BJ (cell line): ENCODE results near the gene AKT3. TPM values are rescaled to one million over a fixed set of nuclear protein-coding genes. Genes with fewer than 3 reads are reported as not detected.

Source experiments
- CTCF ChIA-PET: fragments of 350-600 bp; formaldehyde crosslinking; extraction: SDS; loops from one replicate; lab custom pipeline; 2021; ENCODE audit warnings: antibody characterized with exemption, inconsistent platforms; lab: Yijun Ruan, JAX
- POLR2A ChIA-PET: fragments of 300-600 bp; sonication (Branson Sonifier 250); formaldehyde crosslinking; extraction: SDS; loops from one replicate; lab custom pipeline; 2021; ENCODE audit warnings: antibody characterized with exemption; lab: Charles Lee
- DNase-seq: peaks from one replicate; pipeline ENCODE4 v3.0.0-alpha.2; 2011; ENCODE audit warnings: low read depth
- H3K27me3 ChIP-seq: 2 replicates; pipeline ENCODE4 v1.6.0; 2011; ENCODE audit warnings: low read length; ENCODE audit not compliant: control insufficient read depth, insufficient read depth
- H3K36me3 ChIP-seq: 2 replicates; pipeline ENCODE4 v1.5.1; 2011; ENCODE audit warnings: low read length; ENCODE audit not compliant: control insufficient read depth, insufficient read depth
- H3K4me3 ChIP-seq: 2 replicates; pipeline ENCODE4 v1.5.1; 2011; ENCODE audit warnings: low read depth, mild to moderate bottlenecking, control low read depth, low read length
- CTCF ChIP-seq: IDR thresholded peaks from 2 replicates; pipeline ENCODE4 v1.5.1; 2011; ENCODE audit warnings: low read depth, mild to moderate bottlenecking, control low read depth, inconsistent platforms, low read length, moderate library complexity; ENCODE audit not compliant: insufficient read depth
- polyA plus RNA-seq: library from polyadenylated mRNA; depleted of rRNA; stranded (reverse); fragments of >200 nt; gene quantifications from 2 replicates; pipeline ENCODE4 v1.2.3, GENCODE V29; 2011

The AKT3 gene
- polyA plus RNA-seq, 1 experiment: 23.8 TPM

DNA sequence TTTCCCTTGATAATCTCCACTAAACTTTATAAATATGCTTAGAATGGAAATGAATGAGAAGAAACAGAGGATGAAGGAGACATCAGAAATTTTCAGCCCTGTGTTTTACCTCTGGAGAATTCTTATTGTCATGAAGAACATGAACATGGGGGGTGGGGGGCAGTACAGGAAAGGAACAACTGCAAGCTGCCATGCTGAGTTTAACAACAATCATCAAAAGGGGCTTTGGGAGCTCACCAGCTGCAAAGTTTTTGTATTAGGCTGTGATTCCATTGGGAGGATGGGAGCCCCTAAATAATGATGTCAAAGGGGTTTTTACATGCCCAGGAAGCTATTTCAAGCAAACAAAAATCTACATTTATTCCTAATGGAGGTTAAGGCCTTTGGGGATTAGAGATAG lies 103.3 kb downstream of the AKT3 start:
- H3K36me3 ChIP-seq: no peaks in the 10 kb centered on the region
- POLR2A ChIA-PET: no interaction called here
- H3K27me3 ChIP-seq: no peaks in the 10 kb centered on the region
- CTCF ChIA-PET: no interaction called here
- TF ChIP-seq CTCF: no peak
- no peak overlapping the region for H3K4me3 ChIP-seq
- no peak for DNase-seq

GRCh38 chr1:243745356-243745755 lies 104.7 kb downstream of the AKT3 start:
- DNase-seq: no peak
- H3K36me3 ChIP-seq: no peaks in the 10 kb centered on the region
- ChIA-PET POLR2A (interaction anchor here (0.6 kb wide), 1 partner anchor 181 kb away, joined by 5 read pairs; no protein-coding TSS in a partner anchor), CTCF (interaction anchor here (0.6 to 1.2 kb wide), 6 partner anchors 10 to 673 kb away, joined by 3 to 5 read pairs (median 4); no protein-coding TSS in a partner anchor)
- H3K4me3 ChIP-seq: no peak overlapping the region
- TF ChIP-seq CTCF: no peak
- no peaks in the 10 kb centered on the region for H3K27me3 ChIP-seq

GRCh38 chr1:243742819-243743218 lies 107.2 kb downstream of the AKT3 start:
- ChIA-PET CTCF (no interaction called here), POLR2A (no interaction called here)
- no peaks in the 10 kb centered on the region for H3K36me3 ChIP-seq
- no peak for TF ChIP-seq CTCF
- peak; percentile 48 for DNase-seq
- H3K27me3 ChIP-seq: no peaks in the 10 kb centered on the region
- H3K4me3 ChIP-seq: no peak overlapping the region

- Histone ChIP-seq H3K27me3 (no peaks in the 10 kb centered on the region), H3K4me3 (no peak overlapping the region), H3K36me3 (no peaks in the 10 kb centered on the region)
- no peak for DNase-seq
- no peak for TF ChIP-seq CTCF
- ChIA-PET POLR2A (no interaction called here), CTCF (interaction anchor here (0.9 to 1.1 kb wide), 2 partner anchors 15 to 534 kb away, joined by 3 read pairs; no protein-coding TSS in a partner anchor)
Observed at GRCh38 chr1:243740255-243740999, 109.6 kb downstream of the AKT3 start.

DNA sequence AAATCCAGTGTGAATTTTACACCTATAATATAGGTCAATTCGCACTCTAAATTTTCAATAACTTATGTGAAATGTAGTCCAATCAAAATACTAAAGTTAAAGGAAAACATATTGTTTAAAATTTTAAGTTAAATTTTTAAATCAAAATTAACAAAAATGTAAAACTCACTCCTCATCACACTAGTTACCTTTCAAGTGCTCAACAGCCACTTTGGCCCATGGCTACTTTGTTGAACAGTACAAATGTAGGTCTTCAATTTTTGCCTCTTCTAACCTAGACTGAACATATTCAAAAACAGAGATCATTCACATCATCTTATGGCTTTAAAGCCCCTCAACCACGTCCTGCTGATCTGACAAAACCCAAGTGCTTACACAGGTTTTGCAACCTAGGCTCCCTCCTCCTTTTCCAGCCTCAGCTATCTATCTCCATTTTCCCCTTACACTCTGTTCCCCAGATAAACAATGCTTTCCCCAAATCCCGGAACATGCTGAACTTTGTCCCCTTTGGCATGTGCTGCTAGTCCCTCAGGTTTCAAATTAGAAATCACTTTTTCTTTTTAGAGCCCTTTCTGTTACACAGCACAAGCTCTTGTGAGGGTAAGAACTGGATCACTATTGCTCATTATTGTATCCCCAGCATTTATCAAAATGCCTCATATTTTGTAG lies 110.6 kb downstream of the AKT3 start:
- no peak for DNase-seq
- Histone ChIP-seq H3K4me3 (no peak overlapping the region), H3K27me3 (no peaks in the 10 kb centered on the region), H3K36me3 (no peaks in the 10 kb centered on the region)
- ChIA-PET CTCF (interaction anchor here (0.9 kb wide), 1 partner anchor 14 kb away, joined by 3 read pairs; no protein-coding TSS in a partner anchor), POLR2A (no interaction called here)
- TF ChIP-seq CTCF: no peak
